K562 (cell line): Measurements from ENCODE around the gene SNX9. TPM values are rescaled to one million over a fixed set of nuclear protein-coding genes. Genes with fewer than 3 reads are reported as not detected.

Experiments used
- ARID2 ChIP-seq: fragments of 450-650 bp; IDR thresholded peaks from 2 replicates; pipeline ENCODE4 v1.6.1; 2017; ENCODE audit warnings: antibody characterized with exemption, mild to moderate bottlenecking
- GABPB1 ChIP-seq: sonication (generic); formaldehyde crosslinking; IDR thresholded peaks from 2 replicates; pipeline ENCODE4 v1.8.0; 2022; ENCODE audit warnings: mild to moderate bottlenecking, missing genetic modification reagents
- HMGXB4 ChIP-seq: sonication (generic); formaldehyde crosslinking; IDR thresholded peaks from 2 replicates; pipeline ENCODE4 v1.8.1; 2023; ENCODE audit warnings: mild to moderate bottlenecking, missing genetic modification reagents
- MYC ChIP-seq, 2 experiments: fragments of 250-450 bp in 1 of 2; sonication (Bioruptor Pico) in 1 of 2; IDR thresholded peaks; 2 replicates each; pipeline versions ENCODE4 v1.5.1 to v1.6.1; 2012 to 2021; ENCODE audit warnings: low read depth in 2 of 2, borderline replicate concordance in 1 of 2, improper control_type of control experiment in 1 of 2, low read length in 1 of 2, mild to moderate bottlenecking in 1 of 2, moderate library complexity in 1 of 2
- NCOA1 ChIP-seq: fragments of 450-650 bp; IDR thresholded peaks from 2 replicates; pipeline ENCODE4 v1.6.1; 2016; ENCODE audit warnings: low read depth
- NFIX ChIP-seq: fragments of 250-450 bp; sonication (Bioruptor Pico); IDR thresholded peaks from 2 replicates; pipeline ENCODE4 v1.4.0; 2020; ENCODE audit warnings: low read depth, mild to moderate bottlenecking, moderate library complexity
- RFX7 ChIP-seq: fragments of 250-450 bp; sonication (Bioruptor Pico); IDR thresholded peaks from 2 replicates; pipeline ENCODE4 v1.5.1; 2021; ENCODE audit warnings: mild to moderate bottlenecking
- TRIM25 ChIP-seq: fragments of 450-650 bp; IDR thresholded peaks from 2 replicates; pipeline ENCODE4 v1.7.0; 2016; ENCODE audit warnings: borderline replicate concordance
- TSHZ1 ChIP-seq: fragments of 250-450 bp; sonication (Bioruptor Pico); IDR thresholded peaks from 2 replicates; pipeline ENCODE4 v1.4.0; 2020; ENCODE audit warnings: mild to moderate bottlenecking, moderate library complexity
- USF2 ChIP-seq: sonication (generic); formaldehyde crosslinking; IDR thresholded peaks from 2 replicates; pipeline ENCODE4 v1.5.0; 2020; ENCODE audit warnings: missing genetic modification reagents
- ZBTB43 ChIP-seq: sonication (generic); formaldehyde crosslinking; IDR thresholded peaks from 2 replicates; pipeline ENCODE4 v1.8.0; 2023; ENCODE audit warnings: mild to moderate bottlenecking, missing genetic modification reagents
- ZNF184 ChIP-seq: sonication (generic); formaldehyde crosslinking; IDR thresholded peaks from 2 replicates; pipeline ENCODE4 v1.5.0; 2020; ENCODE audit warnings: missing genetic modification reagents
- ZNF511 ChIP-seq: sonication (generic); formaldehyde crosslinking; IDR thresholded peaks from 2 replicates; pipeline ENCODE4 v1.8.0; 2022; ENCODE audit warnings: mild to moderate bottlenecking, missing genetic modification reagents
- ZNF707 ChIP-seq: fragments of 250-450 bp; sonication (Bioruptor Pico); conservative IDR thresholded peaks from 2 replicates; pipeline ENCODE4 v1.8.0; 2022; ENCODE audit warnings: inconsistent platforms, mild to moderate bottlenecking, moderate library complexity
- ZNF740 ChIP-seq, 3 experiments: fragments of 200-800 bp in 1 of 3; sonication (Bioruptor generic) in 1 of 3; sonication (generic) in 1 of 3; formaldehyde crosslinking in 1 of 3; IDR thresholded peaks; 2 replicates each; pipeline versions ENCODE4 v1.6.1 to v1.8.0; 2016 to 2022; ENCODE audit warnings: mild to moderate bottlenecking in 2 of 3, missing compliant biosample characterization in 2 of 3, missing genetic modification characterization in 2 of 3, missing genetic modification reagents in 1 of 3
- ZNF778 ChIP-seq: fragments of 450-650 bp; formaldehyde crosslinking; IDR thresholded peaks from 2 replicates; pipeline ENCODE4 v1.4.0; 2020; ENCODE audit warnings: mild to moderate bottlenecking, moderate library complexity
- polyA plus RNA-seq, 8 experiments: library from polyadenylated mRNA; depleted of rRNA in 4 of 8; stranded (reverse) in 5 of 8; unstranded in 3 of 8; fragments of >200 nt; fragmentation: Nextera tagmentation in 2 of 8; fragmentation: Illumina TruSeq in 1 of 8; extraction: Ambion mirVana in 2 of 8; extraction: Trizol in 1 of 8; gene quantifications; 2 replicates each; pipeline versions ENCODE4 v1.2.1 to v1.2.3, GENCODE V29; 2011 to 2014; ENCODE audit warnings: inconsistent platforms in 1 of 8, missing spikeins in 1 of 8
- total RNA-seq, 7 experiments: library from RNA; depleted of rRNA in 6 of 7; stranded (reverse); fragments of >200 nt in 6 of 7; fragmentation: Illumina TruSeq in 2 of 7; extraction: Trizol in 2 of 7; gene quantifications; 2 replicates each; pipeline versions ENCODE4 v1.2.1 to v1.2.3, GENCODE V29; 2011 to 2021; ENCODE audit warnings: low replicate concordance in 1 of 7

Gene SNX9
- total and polyA plus RNA-seq, 9 of the 15 experiments (the other 6 are each of a cell fraction or from before 2014, with no cell fraction given) = 6.0 to 81.7 (median 57.1) TPM

GRCh38 chr6:157982102-157982562 is 159.1 kb downstream of the SNX9 start (continued):
- TF ChIP-seq TRIM25 (no peak), ZBTB43 (CRISPR knock-in tag) (no peak), NCOA1 (no peak), USF2 (CRISPR knock-in tag) (no peak), NFIX (CRISPR knock-in tag) (no peak), ARID2 (no peak), ZNF778 (CRISPR knock-in tag) (no peak), ZNF707 (CRISPR knock-in tag) (no peak), GABPB1 (CRISPR knock-in tag) (no peak), RFX7 (CRISPR knock-in tag) (no peak), ZNF740 (CRISPR knock-in tag; IDR thresholded peaks at IDR 0.05) (peak; percentile 50; the same call in 1 of the 2 replicates), ZNF740 (tag; IDR thresholded peaks at IDR 0.05) (no peak), ZNF184 (CRISPR knock-in tag) (no peak), ZNF511 (peak; percentile 39; the same call in 1 of the 2 replicates), MYC (IDR thresholded peaks at IDR 0.05; ENCODE audit: low read depth, low read length) (no peak), MYC (CRISPR knock-in tag; IDR thresholded peaks at IDR 0.05; ENCODE audit: borderline replicate concordance, low read depth) (0 out of 2 replicates have a peak, but pooled peaks have one; percentile 40), HMGXB4 (no peak), TSHZ1 (CRISPR knock-in tag) (no peak)
